ENCODE data around the gene FAM240B.

FAM240B gene

DNA sequence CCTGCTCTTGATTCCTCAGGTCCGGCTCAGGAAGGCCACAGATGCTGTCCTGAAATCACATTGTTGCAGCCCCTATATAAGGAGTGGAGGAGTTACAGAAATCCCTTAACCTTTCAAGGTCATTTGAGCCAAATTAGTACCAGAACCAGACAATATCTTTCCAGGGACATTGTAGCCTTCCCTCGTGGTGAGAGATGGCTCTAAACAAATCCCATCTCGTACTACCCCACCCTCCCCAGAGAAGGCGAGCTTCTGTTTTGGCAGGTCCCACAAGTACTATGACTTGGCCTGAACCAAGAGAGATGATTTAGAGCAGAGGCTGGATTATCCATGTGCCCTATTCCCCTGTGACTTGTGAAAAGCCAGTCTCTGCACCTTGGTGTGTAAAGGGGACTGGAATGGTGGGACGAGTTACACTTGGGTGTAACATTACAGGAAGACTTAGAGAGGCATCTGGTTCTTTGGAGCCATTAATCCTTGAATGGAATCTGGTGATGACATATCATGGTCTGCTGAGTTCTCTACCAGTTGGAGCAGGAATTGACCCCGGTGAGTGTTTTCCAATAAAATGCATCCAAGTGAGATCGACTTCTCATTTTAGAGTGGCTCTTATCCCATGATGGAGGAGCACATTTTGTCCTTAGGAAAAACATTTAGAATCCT is at the start of gene FAM240B:
Gene FAM240B (minus strand): TSS at position 51 of the 663 bp plus-strand sequence. CDS start 16,134 bp downstream, outside the sequence.
- no peak for TF ChIP-seq ZBTB7A (IDR thresholded peaks at IDR 0.05; ENCODE audit: low read depth)
- TF ChIP-seq TEAD4 (IDR thresholded peaks at IDR 0.05), result 0 out of 2 replicates have a peak, but pooled peaks have one; percentile 8
- TF ChIP-seq EP300 (IDR thresholded peaks at IDR 0.05; ENCODE audit: borderline replicate concordance), result peak; percentile 33; the same call in 1 of the 2 replicates
- peak; percentile 33; the same call in 1 of the 2 replicates for TF ChIP-seq TCF12 (IDR thresholded peaks at IDR 0.05; ENCODE audit: low read depth)
- TF ChIP-seq RAD21 (IDR thresholded peaks at IDR 0.05; ENCODE audit: low read depth), result no peak
- TF ChIP-seq EGR1 (IDR thresholded peaks at IDR 0.05), result no peak
- TF ChIP-seq, protein P1, sequence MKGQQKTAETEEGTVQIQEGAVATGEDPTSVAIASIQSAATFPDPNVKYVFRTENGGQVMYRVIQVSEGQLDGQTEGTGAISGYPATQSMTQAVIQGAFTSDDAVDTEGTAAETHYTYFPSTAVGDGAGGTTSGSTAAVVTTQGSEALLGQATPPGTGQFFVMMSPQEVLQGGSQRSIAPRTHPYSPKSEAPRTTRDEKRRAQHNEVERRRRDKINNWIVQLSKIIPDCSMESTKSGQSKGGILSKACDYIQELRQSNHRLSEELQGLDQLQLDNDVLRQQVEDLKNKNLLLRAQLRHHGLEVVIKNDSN (IDR thresholded peaks at IDR 0.05), result no peak
- no peak for TF ChIP-seq NFIC (IDR thresholded peaks at IDR 0.05)

DNA sequence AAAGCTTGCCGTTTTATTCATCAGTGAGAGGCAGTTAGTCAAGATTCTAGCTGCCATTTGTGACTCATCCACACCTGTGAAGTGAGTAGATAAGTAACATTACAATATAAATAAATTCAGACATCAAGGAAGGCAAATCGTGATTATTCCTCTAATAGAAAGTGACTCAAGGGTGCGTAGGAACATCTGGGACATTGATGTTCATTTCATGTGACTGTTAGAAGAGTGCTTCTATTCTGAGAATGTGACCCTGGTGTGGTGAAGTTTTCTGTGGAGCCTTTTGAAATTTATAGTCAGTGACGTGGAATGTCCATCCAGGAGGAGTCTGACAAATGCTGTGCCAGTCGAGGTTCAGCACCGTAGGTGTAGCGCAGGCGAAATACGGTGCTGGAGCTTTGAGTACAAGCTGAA is 48.4 kb upstream of the FAM240B start:
- TF ChIP-seq TCF12 (IDR thresholded peaks at IDR 0.05; ENCODE audit: low read depth) (no peak), TAF1 (IDR thresholded peaks at IDR 0.05; ENCODE audit: low read depth) (no peak), EP300 (IDR thresholded peaks at IDR 0.05; ENCODE audit: borderline replicate concordance) (no peak), EGR1 (IDR thresholded peaks at IDR 0.05) (no peak), CEBPB (IDR thresholded peaks at IDR 0.05) (no peak), FOXM1 (IDR thresholded peaks at IDR 0.05; ENCODE audit: borderline replicate concordance, low read depth) (no peak), RAD21 (IDR thresholded peaks at IDR 0.05; ENCODE audit: low read depth) (no peak)
- TF ChIP-seq, protein P2, sequence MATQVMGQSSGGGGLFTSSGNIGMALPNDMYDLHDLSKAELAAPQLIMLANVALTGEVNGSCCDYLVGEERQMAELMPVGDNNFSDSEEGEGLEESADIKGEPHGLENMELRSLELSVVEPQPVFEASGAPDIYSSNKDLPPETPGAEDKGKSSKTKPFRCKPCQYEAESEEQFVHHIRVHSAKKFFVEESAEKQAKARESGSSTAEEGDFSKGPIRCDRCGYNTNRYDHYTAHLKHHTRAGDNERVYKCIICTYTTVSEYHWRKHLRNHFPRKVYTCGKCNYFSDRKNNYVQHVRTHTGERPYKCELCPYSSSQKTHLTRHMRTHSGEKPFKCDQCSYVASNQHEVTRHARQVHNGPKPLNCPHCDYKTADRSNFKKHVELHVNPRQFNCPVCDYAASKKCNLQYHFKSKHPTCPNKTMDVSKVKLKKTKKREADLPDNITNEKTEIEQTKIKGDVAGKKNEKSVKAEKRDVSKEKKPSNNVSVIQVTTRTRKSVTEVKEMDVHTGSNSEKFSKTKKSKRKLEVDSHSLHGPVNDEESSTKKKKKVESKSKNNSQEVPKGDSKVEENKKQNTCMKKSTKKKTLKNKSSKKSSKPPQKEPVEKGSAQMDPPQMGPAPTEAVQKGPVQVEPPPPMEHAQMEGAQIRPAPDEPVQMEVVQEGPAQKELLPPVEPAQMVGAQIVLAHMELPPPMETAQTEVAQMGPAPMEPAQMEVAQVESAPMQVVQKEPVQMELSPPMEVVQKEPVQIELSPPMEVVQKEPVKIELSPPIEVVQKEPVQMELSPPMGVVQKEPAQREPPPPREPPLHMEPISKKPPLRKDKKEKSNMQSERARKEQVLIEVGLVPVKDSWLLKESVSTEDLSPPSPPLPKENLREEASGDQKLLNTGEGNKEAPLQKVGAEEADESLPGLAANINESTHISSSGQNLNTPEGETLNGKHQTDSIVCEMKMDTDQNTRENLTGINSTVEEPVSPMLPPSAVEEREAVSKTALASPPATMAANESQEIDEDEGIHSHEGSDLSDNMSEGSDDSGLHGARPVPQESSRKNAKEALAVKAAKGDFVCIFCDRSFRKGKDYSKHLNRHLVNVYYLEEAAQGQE (IDR thresholded peaks at IDR 0.05; ENCODE audit: low read depth), result no peak

DNA sequence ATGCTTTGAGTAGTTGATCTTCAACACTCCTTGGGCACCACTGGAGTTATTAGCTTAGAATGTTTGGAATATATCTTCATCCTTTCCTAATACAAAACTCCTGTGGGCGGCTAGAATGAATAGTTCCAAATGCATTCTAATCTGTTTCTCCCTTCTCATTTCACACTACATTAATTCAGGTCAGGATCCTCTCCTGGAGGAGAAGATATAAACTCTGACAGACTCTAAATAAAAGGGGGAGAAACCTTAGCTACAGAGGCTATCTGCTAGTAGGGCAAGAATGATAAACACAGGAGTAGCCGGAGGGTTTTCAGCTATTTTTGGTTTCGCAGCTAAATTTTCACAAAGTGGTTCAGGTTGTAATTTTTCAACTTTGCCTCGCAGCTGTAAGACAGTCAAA is 45.2 kb upstream of the FAM240B start:
- no peak for TF ChIP-seq FOXM1 (IDR thresholded peaks at IDR 0.05; ENCODE audit: borderline replicate concordance, low read depth)
- no peak for TF ChIP-seq EP300 (IDR thresholded peaks at IDR 0.05; ENCODE audit: borderline replicate concordance)
- no peak for TF ChIP-seq YY1 (IDR thresholded peaks at IDR 0.05; ENCODE audit: low read depth)
- TF ChIP-seq TAF1 (IDR thresholded peaks at IDR 0.05; ENCODE audit: low read depth), result no peak
- no peak for TF ChIP-seq TEAD4 (IDR thresholded peaks at IDR 0.05)
- TF ChIP-seq CREB1 (IDR thresholded peaks at IDR 0.05; ENCODE audit: low read depth), result no peak
- TF ChIP-seq CEBPB (IDR thresholded peaks at IDR 0.05), result no peak
- TF ChIP-seq, protein P3, sequence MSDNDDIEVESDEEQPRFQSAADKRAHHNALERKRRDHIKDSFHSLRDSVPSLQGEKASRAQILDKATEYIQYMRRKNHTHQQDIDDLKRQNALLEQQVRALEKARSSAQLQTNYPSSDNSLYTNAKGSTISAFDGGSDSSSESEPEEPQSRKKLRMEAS (IDR thresholded peaks at IDR 0.05), result no peak
- TF ChIP-seq ZBTB7A (IDR thresholded peaks at IDR 0.05; ENCODE audit: low read depth), result no peak
- no peak for TF ChIP-seq RAD21 (IDR thresholded peaks at IDR 0.05; ENCODE audit: low read depth)
- TF ChIP-seq TCF12 (IDR thresholded peaks at IDR 0.05; ENCODE audit: low read depth), result no peak
- TF ChIP-seq, protein P2 (IDR thresholded peaks at IDR 0.05; ENCODE audit: low read depth), result no peak
- TF ChIP-seq EGR1 (IDR thresholded peaks at IDR 0.05), result no peak
- TF ChIP-seq, protein P1 (IDR thresholded peaks at IDR 0.05), result no peak
- TF ChIP-seq NFIC (IDR thresholded peaks at IDR 0.05), result no peak

DNA sequence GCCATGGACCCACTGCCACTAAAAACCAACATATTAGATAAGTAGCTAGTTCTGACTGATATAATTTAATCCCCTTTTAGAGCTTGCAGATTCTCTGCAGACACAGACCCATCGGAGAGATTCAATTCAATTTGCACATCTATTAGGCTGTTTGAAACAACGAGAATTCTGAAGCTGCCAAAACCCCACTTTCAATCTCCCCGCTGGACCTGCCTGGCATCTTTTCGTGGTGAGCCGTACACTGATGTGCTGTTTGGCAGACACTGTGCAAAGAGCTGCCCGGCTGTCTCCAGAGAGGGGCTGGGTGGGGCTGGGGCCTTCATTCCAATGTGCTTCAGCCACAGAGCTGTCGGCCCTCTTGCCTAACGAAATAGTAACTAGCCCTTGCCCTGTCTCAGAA is 42.1 kb upstream of the FAM240B start:
- TF ChIP-seq, protein P2 (IDR thresholded peaks at IDR 0.05; ENCODE audit: low read depth), result no peak
- TF ChIP-seq TCF12 (IDR thresholded peaks at IDR 0.05; ENCODE audit: low read depth), result no peak
- TF ChIP-seq CEBPB (IDR thresholded peaks at IDR 0.05), result no peak
- TF ChIP-seq TAF1 (IDR thresholded peaks at IDR 0.05; ENCODE audit: low read depth), result no peak
- TF ChIP-seq, protein P1 (IDR thresholded peaks at IDR 0.05), result no peak
- TF ChIP-seq YY1 (IDR thresholded peaks at IDR 0.05; ENCODE audit: low read depth), result no peak
- no peak for TF ChIP-seq CREB1 (IDR thresholded peaks at IDR 0.05; ENCODE audit: low read depth)
- no peak for TF ChIP-seq EGR1 (IDR thresholded peaks at IDR 0.05)
- TF ChIP-seq NFIC (IDR thresholded peaks at IDR 0.05), result no peak
- TF ChIP-seq RAD21 (IDR thresholded peaks at IDR 0.05; ENCODE audit: low read depth), result no peak
- no peak for TF ChIP-seq ZBTB7A (IDR thresholded peaks at IDR 0.05; ENCODE audit: low read depth)
- no peak for TF ChIP-seq TEAD4 (IDR thresholded peaks at IDR 0.05)
- TF ChIP-seq, protein P3 (IDR thresholded peaks at IDR 0.05), result no peak
- TF ChIP-seq FOXM1 (IDR thresholded peaks at IDR 0.05; ENCODE audit: borderline replicate concordance, low read depth), result no peak
- TF ChIP-seq EP300 (IDR thresholded peaks at IDR 0.05; ENCODE audit: borderline replicate concordance), result no peak
